H9 (cell line): Measurements from ENCODE around the gene HOXB1. TPM values are rescaled to one million over a fixed set of nuclear protein-coding genes. Genes with fewer than 3 reads are reported as not detected.

Experiments used
- DNase-seq: peaks from one replicate; pipeline ENCODE4 v3.0.0-alpha.2; 2017
- H2AFZ ChIP-seq: one replicate; pipeline ENCODE4 v1.6.1; 2013; ENCODE audit warnings: mild to moderate bottlenecking, low read length, control low read depth, moderate library complexity
- H2AK5ac ChIP-seq: 2 replicates; pipeline ENCODE4 v1.6.1; 2013; ENCODE audit warnings: low read length, control low read depth, mixed read lengths; ENCODE audit not compliant: insufficient read length
- H2BK120ac ChIP-seq: one replicate; pipeline ENCODE4 v1.6.1; 2013; ENCODE audit warnings: low read depth, mild to moderate bottlenecking, low read length, control low read depth, inconsistent platforms; ENCODE audit not compliant: poor library complexity, severe bottlenecking
- H2BK12ac ChIP-seq: 2 replicates; pipeline ENCODE4 v1.6.1; 2013; ENCODE audit warnings: low read length, control low read depth, mixed read lengths, low read depth; ENCODE audit not compliant: insufficient read length
- H2BK15ac ChIP-seq: 2 replicates; pipeline ENCODE4 v1.6.1; 2013; ENCODE audit warnings: low read depth, low read length, control low read depth
- H2BK20ac ChIP-seq: one replicate; pipeline ENCODE4 v1.6.1; 2013; ENCODE audit warnings: low read depth, mild to moderate bottlenecking, low read length, control low read depth, inconsistent platforms; ENCODE audit not compliant: poor library complexity, severe bottlenecking
- H2BK5ac ChIP-seq: 2 replicates; pipeline ENCODE4 v1.6.1; 2013; ENCODE audit warnings: low read length, control low read depth, mixed read lengths; ENCODE audit not compliant: insufficient read length
- H3K14ac ChIP-seq: 2 replicates; pipeline ENCODE4 v1.6.1; 2013; ENCODE audit warnings: low read length, control low read depth; ENCODE audit not compliant: insufficient read depth
- H3K18ac ChIP-seq: 2 replicates; pipeline ENCODE4 v1.6.1; 2013; ENCODE audit warnings: low read depth, mild to moderate bottlenecking, mixed read lengths, low read length, control low read depth; ENCODE audit not compliant: insufficient read length
- H3K23ac ChIP-seq: 2 replicates; pipeline ENCODE4 v1.6.1; 2013; ENCODE audit warnings: low read length, control low read depth, mixed read lengths, low read depth; ENCODE audit not compliant: insufficient read length
- H3K23me2 ChIP-seq: 2 replicates; pipeline ENCODE4 v1.6.1; 2013; ENCODE audit warnings: low read depth, mild to moderate bottlenecking, mixed read lengths, low read length, control low read depth; ENCODE audit not compliant: insufficient read length, poor library complexity, severe bottlenecking
- H3K27ac ChIP-seq: 2 replicates; pipeline ENCODE4 v1.5.1; 2013; ENCODE audit warnings: low read length, control low read depth, mixed read lengths, low read depth; ENCODE audit not compliant: insufficient read length
- H3K27me3 ChIP-seq: 2 replicates; pipeline ENCODE4 v1.6.1; 2013; ENCODE audit warnings: low read length, control low read depth, inconsistent platforms; ENCODE audit not compliant: insufficient read depth
- H3K4ac ChIP-seq: 2 replicates; pipeline ENCODE4 v1.6.1; 2013; ENCODE audit warnings: low read depth, mild to moderate bottlenecking, control low read depth, inconsistent platforms, low read length, moderate library complexity
- H3K4me1 ChIP-seq: 2 replicates; pipeline ENCODE4 v1.6.1; 2013; ENCODE audit warnings: low read length, control low read depth, inconsistent platforms; ENCODE audit not compliant: insufficient read depth
- H3K4me2 ChIP-seq: 2 replicates; pipeline ENCODE4 v1.6.1; 2013; ENCODE audit warnings: low read length, control low read depth, mixed read lengths; ENCODE audit not compliant: insufficient read length, insufficient read depth
- H3K56ac ChIP-seq: 2 replicates; pipeline ENCODE4 v1.6.1; 2013; ENCODE audit warnings: low read depth, mild to moderate bottlenecking, mixed read lengths, low read length, control low read depth; ENCODE audit not compliant: insufficient read length
- H3K79me1 ChIP-seq: 2 replicates; pipeline ENCODE4 v1.6.1; 2013; ENCODE audit warnings: low read depth, mild to moderate bottlenecking, moderate library complexity, low read length, control low read depth, inconsistent platforms; ENCODE audit not compliant: insufficient read depth, poor library complexity, severe bottlenecking
- H3K79me2 ChIP-seq: 2 replicates; pipeline ENCODE4 v1.6.1; 2013; ENCODE audit warnings: low read length, control low read depth, inconsistent platforms; ENCODE audit not compliant: insufficient read depth
- H3K9ac ChIP-seq: 2 replicates; pipeline ENCODE4 v1.6.1; 2013; ENCODE audit warnings: low read length, control low read depth, mixed read lengths; ENCODE audit not compliant: insufficient read length; ENCODE audit errors: extremely low read depth
- H3K9me3 ChIP-seq: one replicate; pipeline ENCODE4 v1.6.1; 2013; ENCODE audit warnings: low read depth, low read length, inconsistent platforms; ENCODE audit not compliant: control insufficient read depth
- H3T11ph ChIP-seq: one replicate; pipeline ENCODE4 v1.6.1; 2013; ENCODE audit warnings: mild to moderate bottlenecking, low read length, control low read depth, inconsistent platforms
- H4K20me1 ChIP-seq: one replicate; pipeline ENCODE4 v1.6.1; 2013; ENCODE audit not compliant: control insufficient read depth, insufficient read length, insufficient read depth
- H4K5ac ChIP-seq: 2 replicates; pipeline ENCODE4 v1.6.1; 2013; ENCODE audit warnings: low read depth, mild to moderate bottlenecking, mixed read lengths, low read length, control low read depth; ENCODE audit not compliant: insufficient read length
- H4K8ac ChIP-seq: replicated peaks from 2 replicates; pipeline ENCODE4 v1.6.1; 2013; ENCODE audit warnings: low read length, control low read depth, mixed read lengths, low read depth; ENCODE audit not compliant: insufficient read length
- H4K91ac ChIP-seq: 2 replicates; pipeline ENCODE4 v1.6.1; 2013; ENCODE audit warnings: low read depth, mild to moderate bottlenecking, moderate library complexity, mixed read lengths, low read length, control low read depth; ENCODE audit not compliant: insufficient read length
- H3K27ac Mint-ChIP-seq, 3 experiments: 2 replicates in 2 of 3; 3 replicates in 1 of 3; pipeline ENCODE4 v1.8.0; 2020 to 2021; ENCODE audit warnings: mixed read lengths in 3 of 3, mild to moderate bottlenecking in 1 of 3, moderate library complexity in 1 of 3
- H3K27me3 Mint-ChIP-seq: 2 replicates; pipeline ENCODE4 v1.8.0; 2021; ENCODE audit warnings: low read depth, mild to moderate bottlenecking, moderate library complexity, mixed read lengths
- H3K36me3 Mint-ChIP-seq, 3 experiments: 2 replicates in 2 of 3; 3 replicates in 1 of 3; pipeline ENCODE4 v1.8.0; 2020 to 2021; ENCODE audit warnings: low read depth in 3 of 3, mixed read lengths in 3 of 3; ENCODE audit not compliant: insufficient read depth in 1 of 3
- H3K4me1 Mint-ChIP-seq, 2 experiments: 2 replicates each; pipeline ENCODE4 v1.8.0; 2020; ENCODE audit warnings: mixed read lengths in 2 of 2
- H3K4me3 Mint-ChIP-seq, 2 experiments: 2 replicates in 1 of 2; 3 replicates in 1 of 2; pipeline ENCODE4 v1.8.0; 2020 to 2021; ENCODE audit warnings: mild to moderate bottlenecking in 2 of 2, mixed read lengths in 2 of 2, moderate library complexity in 1 of 2
- H3K9me3 Mint-ChIP-seq, 2 experiments: 2 replicates in 1 of 2; 3 replicates in 1 of 2; pipeline ENCODE4 v1.8.0; 2020; ENCODE audit warnings: mild to moderate bottlenecking in 2 of 2, mixed read lengths in 2 of 2, moderate library complexity in 1 of 2
- CTCF ChIP-seq: fragments of 200-600 bp; sonication (generic); conservative IDR thresholded peaks from 3 replicates; pipeline ENCODE4 v1.8.0; 2021; ENCODE audit warnings: antibody characterized with exemption, mild to moderate bottlenecking
- WGBS: extraction: QIAGEN DNeasy Blood & Tissue Kit; methylation state at CpG from one replicate; pipeline ENCODE4 v1.1.7; 2013; ENCODE audit warnings: missing lambda C conversion rate, low lambda C conversion rate, mixed read lengths; ENCODE audit not compliant: insufficient read length; ENCODE audit errors: extremely low coverage; 5-methylcytosine and 5-hydroxymethylcytosine counted together
- total RNA-seq: library from RNA; stranded (reverse); gene quantifications from 2 replicates; pipeline ENCODE4 v1.2.1, GENCODE V29; 2021

The HOXB1 gene
- total RNA-seq, 1 experiment from 2014 or later, result not detected

DNA sequence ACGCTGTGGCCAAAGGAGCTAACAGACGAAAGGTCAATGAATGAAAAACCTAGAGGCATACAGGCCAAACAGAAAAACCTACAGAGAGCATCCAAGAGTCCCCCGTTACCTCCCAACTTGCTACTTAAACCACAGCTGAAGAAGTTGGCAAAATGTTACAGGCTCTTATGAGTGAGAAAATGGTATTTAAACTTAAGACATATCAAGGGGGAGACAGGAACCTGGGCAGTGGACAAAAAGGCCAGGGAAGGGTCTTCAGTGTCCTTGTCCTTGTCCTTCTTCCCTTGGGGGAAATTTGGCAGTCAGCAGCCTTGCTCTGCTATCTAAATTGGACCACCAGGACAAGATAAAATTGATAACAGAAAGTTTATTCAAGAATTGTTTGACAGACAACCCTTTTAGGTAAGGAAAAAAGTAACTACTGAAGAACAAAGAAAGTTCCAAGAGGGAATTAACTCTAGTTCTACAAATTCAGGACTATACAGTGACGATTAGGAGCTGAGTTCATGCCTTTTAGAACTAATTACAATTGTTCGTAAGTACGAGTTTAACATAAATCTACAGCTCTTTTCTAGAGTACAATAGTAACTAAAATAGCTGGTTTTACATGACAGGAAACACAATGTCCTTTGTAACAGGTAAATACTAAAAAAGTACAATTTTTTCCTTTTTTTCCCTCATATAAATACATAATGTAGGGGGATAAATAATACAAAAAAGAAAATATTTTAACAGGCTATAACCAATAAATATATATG lies 17.9 kb upstream of the HOXB1 start:
- no peak for DNase-seq
- Histone ChIP-seq H4K20me1 (peaks cover 3% of the 10 kb centered on the region), H2AFZ (no peak overlapping the region), H3K4me2 (no peak overlapping the region), H3K4ac (no peak overlapping the region), H3K18ac (no peak overlapping the region), H3K4me1 (peaks cover 3% of the 10 kb centered on the region; the same call in 1 of the 2 replicates), H3K56ac (no peak overlapping the region), H3K27me3 (peaks cover 91% of the 10 kb centered on the region), H2AK5ac (no peak overlapping the region), H2BK15ac (no peak overlapping the region), H2BK12ac (no peak overlapping the region), H3K79me2 (no peaks in the 10 kb centered on the region), H4K5ac (no peak overlapping the region), H3K9ac (no peak overlapping the region), H3K14ac (no peak overlapping the region), H4K8ac (no peak overlapping the region), H3K23ac (no peak overlapping the region), H3T11ph (no peak overlapping the region), H3K79me1 (no peaks in the 10 kb centered on the region), H2BK20ac (no peak overlapping the region), H2BK120ac (no peak overlapping the region), H3K27ac (no peak overlapping the region), H2BK5ac (no peak overlapping the region), H3K9me3 (no peaks in the 10 kb centered on the region), H4K91ac (no peak overlapping the region), H3K23me2 (no peaks in the 10 kb centered on the region)
- Mint-ChIP-seq H3K4me1 (peaks cover 36 to 61% of the 10 kb centered on the region in 2 experiments), H3K36me3 (no peaks in the 10 kb centered on the region), H3K27me3 (peaks cover 100% of the 10 kb centered on the region), H3K9me3 (peaks cover 9 to 17% of the 10 kb centered on the region in 2 experiments; a peak in 4 of 5 replicates), H3K27ac (no peak overlapping the region), H3K4me3 (no peak overlapping the region)
- TF ChIP-seq CTCF, result no peak
- WGBS, result no CpG with 5 or more reads among the region's 6 CpGs
